HAP-1 (cell line): Measurements from ENCODE around the gene SMIM14.
"Not testable (repeated sequence)": the region's sequence is repeated elsewhere in the genome, so short reads cannot be mapped to it uniquely, and the experiment has no call there.

ENCODE experiments used
- DNase-seq, 2 experiments: peaks; one replicate each; pipeline ENCODE4 v3.0.0-alpha.2; 2016 to 2020; ENCODE audit warnings: low spot score in 2 of 2
- H3K27me3 ChIP-seq: fragments of 250-450 bp; sonication (Bioruptor Pico); 2 replicates; pipeline ENCODE4 v1.5.1; 2020; ENCODE audit warnings: low read depth, mild to moderate bottlenecking, moderate library complexity
- H3K36me3 ChIP-seq: fragments of 250-450 bp; sonication (Bioruptor Pico); replicated peaks from 2 replicates; pipeline ENCODE4 v1.5.1; 2020; ENCODE audit warnings: mild to moderate bottlenecking
- H3K4me1 ChIP-seq: fragments of 250-450 bp; sonication (Bioruptor Pico); 2 replicates; pipeline ENCODE4 v1.5.1; 2020; ENCODE audit warnings: mild to moderate bottlenecking
- H3K4me3 ChIP-seq: fragments of 250-450 bp; sonication (Bioruptor Pico); 2 replicates; pipeline ENCODE4 v1.5.1; 2020; ENCODE audit warnings: mild to moderate bottlenecking, moderate library complexity
- H3K9me3 ChIP-seq: fragments of 250-450 bp; sonication (Bioruptor Pico); 2 replicates; pipeline ENCODE4 v1.5.1; 2020; ENCODE audit warnings: mild to moderate bottlenecking, moderate library complexity
- in situ Hi-C: fragments of 300-500 bp; cut with MboI; formaldehyde crosslinking; loops from 3 replicates; pipeline ENCODE4 v1.14.3; 2020; ENCODE audit warnings: low sequenced_read_pairs, inconsistent platforms, mixed read lengths

SMIM14 gene

GRCh38 chr4:39657465-39657864, 18.8 kb upstream of the SMIM14 start:
- DNase-seq, result no peak
- H3K36me3 ChIP-seq, result no peaks in the 10 kb centered on the region
- H3K4me1 ChIP-seq, result peaks cover 9% of the 10 kb centered on the region
- in situ Hi-C loops, result no loop called here
- no peak overlapping the region for H3K4me3 ChIP-seq
- no peaks in the 10 kb centered on the region for H3K9me3 ChIP-seq
- H3K27me3 ChIP-seq, result no peaks in the 10 kb centered on the region

GRCh38 chr4:39656638-39657037, 18.0 kb upstream of the SMIM14 start:
- H3K4me1 ChIP-seq, in situ Hi-C loops, H3K36me3 ChIP-seq, H3K9me3 ChIP-seq, H3K27me3 ChIP-seq, H3K4me3 ChIP-seq, DNase-seq: not testable (repeated sequence)

- H3K4me1 ChIP-seq, result peaks cover 9% of the 10 kb centered on the region
- no peaks in the 10 kb centered on the region for H3K27me3 ChIP-seq
- in situ Hi-C loops, result no loop called here
- H3K9me3 ChIP-seq, result no peaks in the 10 kb centered on the region
- H3K36me3 ChIP-seq, result no peaks in the 10 kb centered on the region
- H3K4me3 ChIP-seq, result no peak overlapping the region
- DNase-seq, result no peak
Observed at GRCh38 chr4:39655876-39656275, 17.2 kb upstream of the SMIM14 start.

GRCh38 chr4:39655211-39655610, 16.5 kb upstream of the SMIM14 start:
- DNase-seq, result no peak
- peaks cover 9% of the 10 kb centered on the region for H3K4me1 ChIP-seq
- no peak overlapping the region for H3K4me3 ChIP-seq
- in situ Hi-C loops, result no loop called here
- no peaks in the 10 kb centered on the region for H3K27me3 ChIP-seq
- no peaks in the 10 kb centered on the region for H3K9me3 ChIP-seq
- H3K36me3 ChIP-seq, result no peaks in the 10 kb centered on the region

- DNase-seq, in situ Hi-C loops, H3K27me3 ChIP-seq, H3K4me3 ChIP-seq, H3K36me3 ChIP-seq, H3K9me3 ChIP-seq, H3K4me1 ChIP-seq: not testable (repeated sequence)
Observed at GRCh38 chr4:39651586-39651985, 12.9 kb upstream of the SMIM14 start.

- Histone ChIP-seq H3K4me1 (no peaks in the 10 kb centered on the region), H3K27me3 (no peaks in the 10 kb centered on the region), H3K4me3 (no peak overlapping the region), H3K9me3 (no peaks in the 10 kb centered on the region), H3K36me3 (no peaks in the 10 kb centered on the region)
- in situ Hi-C loops, result no loop called here
- no peak for DNase-seq
Observed at GRCh38 chr4:39649639-39650265, 11.1 kb upstream of the SMIM14 start.

- Histone ChIP-seq H3K36me3 (no peaks in the 10 kb centered on the region), H3K27me3 (no peaks in the 10 kb centered on the region), H3K4me3 (no peak overlapping the region), H3K9me3 (no peaks in the 10 kb centered on the region), H3K4me1 (no peaks in the 10 kb centered on the region)
- no peak for DNase-seq
- in situ Hi-C loops, result no loop called here
Observed at GRCh38 chr4:39648827-39649558, 10.3 kb upstream of the SMIM14 start.

GRCh38 chr4:39648213-39648612, 9.5 kb upstream of the SMIM14 start:
- in situ Hi-C loops, result no loop called here
- no peak for DNase-seq
- Histone ChIP-seq H3K27me3 (no peaks in the 10 kb centered on the region), H3K36me3 (no peaks in the 10 kb centered on the region), H3K9me3 (no peaks in the 10 kb centered on the region), H3K4me3 (no peak overlapping the region), H3K4me1 (no peaks in the 10 kb centered on the region)

- Histone ChIP-seq H3K4me3 (no peak overlapping the region), H3K36me3 (no peaks in the 10 kb centered on the region), H3K9me3 (no peaks in the 10 kb centered on the region), H3K4me1 (peaks cover 6% of the 10 kb centered on the region), H3K27me3 (no peaks in the 10 kb centered on the region)
- in situ Hi-C loops, result no loop called here
- no peak for DNase-seq
Observed at GRCh38 chr4:39642885-39643552, 4.4 kb upstream of the SMIM14 start.

- Histone ChIP-seq H3K4me3 (no peak overlapping the region), H3K27me3 (no peaks in the 10 kb centered on the region), H3K9me3 (no peaks in the 10 kb centered on the region), H3K36me3 (no peaks in the 10 kb centered on the region), H3K4me1 (peaks cover 12% of the 10 kb centered on the region)
- no peak for DNase-seq
- in situ Hi-C loops, result no loop called here
Observed at GRCh38 chr4:39641451-39641850, 2.8 kb upstream of the SMIM14 start.

- Histone ChIP-seq H3K9me3 (no peaks in the 10 kb centered on the region), H3K36me3 (no peaks in the 10 kb centered on the region), H3K27me3 (no peaks in the 10 kb centered on the region), H3K4me3 (peak overlapping the region; percentile 93), H3K4me1 (peaks cover 26% of the 10 kb centered on the region)
- DNase-seq, result peak; percentile 66 to 76
- in situ Hi-C loops, result no loop called here
Observed at GRCh38 chr4:39637586-39638353, 895 bp downstream of the SMIM14 start.

GRCh38 chr4:39637221-39637585, 1.5 kb downstream of the SMIM14 start:
- H3K4me1 ChIP-seq, result peaks cover 26% of the 10 kb centered on the region
- no peak for DNase-seq
- in situ Hi-C loops, result no loop called here

GRCh38 chr4:39636531-39637184, 2.0 kb downstream of the SMIM14 start:
- Histone ChIP-seq H3K9me3 (no peaks in the 10 kb centered on the region), H3K36me3 (no peaks in the 10 kb centered on the region), H3K4me1 (peaks cover 26% of the 10 kb centered on the region), H3K4me3 (peak overlapping the region; percentile 93), H3K27me3 (no peaks in the 10 kb centered on the region)
- in situ Hi-C loops, result no loop called here
- no peak for DNase-seq

More at GRCh38 chr4:39637221-39637585, 1.5 kb downstream of the SMIM14 start:
- H3K36me3 ChIP-seq, result no peaks in the 10 kb centered on the region
- no peaks in the 10 kb centered on the region for H3K9me3 ChIP-seq
- H3K27me3 ChIP-seq, result no peaks in the 10 kb centered on the region
- peak overlapping the region; percentile 93 for H3K4me3 ChIP-seq
